ENCODE results near the gene PNRC2.
"Not testable (repeated sequence)": the region's sequence is repeated elsewhere in the genome, so short reads cannot be mapped to it uniquely, and the experiment has no call there.

PNRC2 gene

GRCh38 chr1:23995431-23995837 lies 35.8 kb downstream of the PNRC2 start:
- no peak for DNase-seq

DNA sequence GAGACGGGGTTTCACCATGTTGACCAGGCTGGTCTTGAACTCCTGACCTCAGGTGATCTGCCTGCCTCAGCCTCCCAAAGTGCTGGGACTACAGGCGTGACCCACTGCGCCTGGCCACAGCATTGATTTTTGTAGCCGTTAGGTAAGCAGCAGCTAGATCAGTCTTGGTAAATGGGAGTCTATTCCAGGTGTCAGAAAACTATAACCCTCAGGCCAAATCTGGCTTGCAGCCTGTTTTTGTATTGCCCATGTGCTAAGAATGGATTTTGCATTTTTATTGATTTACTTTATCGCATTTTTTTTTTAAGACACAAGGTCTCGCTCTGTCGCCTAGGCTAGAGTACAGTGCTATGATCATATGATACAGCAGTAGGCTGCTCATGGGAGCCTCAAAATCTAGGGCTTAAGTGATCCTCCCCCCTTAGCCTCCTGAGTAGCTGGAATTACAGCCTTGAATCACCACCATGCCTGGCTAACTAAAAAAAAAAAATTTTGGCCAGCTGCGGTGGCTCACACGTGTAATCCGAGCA lies 37.1 kb downstream of the PNRC2 start:
- no peak for DNase-seq

GRCh38 chr1:23997812-23998211 lies 38.2 kb downstream of the PNRC2 start:
- no peak for DNase-seq

- no peak for DNase-seq
Measured at GRCh38 chr1:23999156-23999671, 39.6 kb downstream of the PNRC2 start.

DNA sequence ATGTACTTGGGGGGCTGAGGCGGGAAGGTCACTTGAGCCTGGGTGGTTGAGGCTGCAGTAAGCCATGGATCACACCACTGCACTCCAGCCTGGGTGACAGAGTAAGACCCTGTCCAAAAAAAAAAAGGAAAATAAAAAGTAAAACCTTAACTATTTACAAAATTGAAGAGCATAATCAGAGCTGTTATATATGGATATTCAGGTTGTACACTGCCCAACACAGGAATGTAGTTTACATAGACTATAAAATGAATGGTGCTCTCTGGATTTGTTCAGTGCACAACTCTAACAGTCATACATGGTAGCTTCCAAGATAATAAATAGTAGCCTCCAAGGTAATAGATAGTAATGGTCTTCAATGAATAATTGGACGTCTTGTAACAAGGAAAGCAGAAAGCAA lies 43.1 kb downstream of the PNRC2 start:
- no peak for DNase-seq

DNA sequence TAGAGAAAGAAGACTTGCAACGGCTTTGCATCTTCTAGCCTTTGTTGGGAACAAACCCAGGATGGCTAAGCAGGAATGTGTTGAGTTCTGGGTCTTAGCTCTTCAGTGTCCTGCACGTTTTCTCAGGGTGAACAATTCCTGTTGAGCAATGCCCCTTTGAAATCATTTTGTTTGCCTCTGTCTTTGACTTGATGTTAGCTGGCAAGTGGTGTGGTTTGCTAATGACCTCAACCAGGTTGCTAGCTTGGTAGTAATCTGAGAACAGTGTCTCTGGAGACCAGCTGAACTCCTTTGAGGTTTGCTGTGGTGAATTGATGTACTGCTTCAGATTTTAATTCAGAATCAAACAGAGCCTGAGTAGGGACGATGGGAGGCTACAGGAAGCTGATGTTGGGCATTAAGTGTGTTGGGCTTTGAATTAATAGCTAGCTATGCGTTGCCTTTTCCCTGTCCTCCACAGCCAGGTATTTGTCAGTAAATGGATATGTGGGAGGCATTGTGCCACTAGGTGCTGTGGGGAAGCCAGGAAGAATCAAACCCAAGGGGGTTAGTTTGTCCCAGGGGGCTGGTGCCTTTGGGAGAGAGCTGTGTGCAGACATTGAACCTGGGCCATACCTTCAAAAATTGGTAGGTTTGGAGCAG lies 43.8 kb downstream of the PNRC2 start:
- DNase-seq, result no peak

GRCh38 chr1:24004132-24004531 lies 44.5 kb downstream of the PNRC2 start:
- DNase-seq, result no peak

GRCh38 chr1:24005163-24005562 lies 45.5 kb downstream of the PNRC2 start:
- DNase-seq, result no peak

- DNase-seq, result no peak
Measured at GRCh38 chr1:24007079-24007478, 47.5 kb downstream of the PNRC2 start.

DNA sequence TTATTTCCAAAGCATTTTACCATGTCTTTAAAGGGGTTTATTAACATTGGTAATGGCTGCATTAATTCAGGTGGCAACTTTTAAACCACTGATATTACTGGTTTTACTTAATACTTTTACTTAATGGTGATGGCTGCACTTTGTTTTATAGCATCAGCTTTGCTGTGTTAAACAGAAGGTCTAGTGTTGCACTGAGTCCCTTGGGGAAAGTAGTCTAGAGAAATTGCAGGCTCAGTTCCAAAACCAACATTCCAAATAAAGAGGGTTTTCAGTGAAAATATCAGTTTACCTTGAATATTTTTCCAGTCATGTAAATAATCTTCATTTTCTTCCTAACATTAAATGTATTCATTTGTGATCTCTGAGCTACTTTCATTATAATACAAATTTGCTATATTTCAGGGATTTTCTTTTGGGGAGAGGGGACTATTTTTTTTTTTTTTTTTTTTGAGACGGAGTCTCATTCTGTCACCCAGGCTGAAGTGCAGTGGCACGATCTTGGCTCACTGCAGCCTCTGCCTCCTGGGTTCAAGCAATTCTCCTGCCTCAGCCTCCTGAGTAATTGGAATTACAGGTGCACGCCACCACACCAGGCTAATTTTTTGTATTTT lies 49.1 kb downstream of the PNRC2 start:
- not testable (repeated sequence) for DNase-seq

- DNase-seq, result no peak
Measured at GRCh38 chr1:24009406-24009805, 49.8 kb downstream of the PNRC2 start.

GRCh38 chr1:24010650-24011049 lies 51.0 kb downstream of the PNRC2 start:
- DNase-seq, result no peak

- not testable (repeated sequence) for DNase-seq
Measured at GRCh38 chr1:24012878-24013277, 53.2 kb downstream of the PNRC2 start.
